Measurements from ENCODE around the gene MINAR2. TPM values are rescaled to one million over a fixed set of nuclear protein-coding genes. Genes with fewer than 3 reads are reported as not detected.

Gene MINAR2
- total RNA-seq, 2 experiments from 2014 or later: not detected

GRCh38 chr5:129718471-129719090 lies 29.3 kb upstream of the MINAR2 start:
- Mint-ChIP-seq H3K36me3 (ENCODE audit: low read depth) (no peaks in the 10 kb centered on the region), H3K4me1 (ENCODE audit: low read depth) (no peaks in the 10 kb centered on the region), H3K4me3 (no peak overlapping the region), H3K27me3 (no peaks in the 10 kb centered on the region), H3K9me3 (no peaks in the 10 kb centered on the region), H3K27ac (no peak overlapping the region)
- no peak for TF ChIP-seq CTCF (IDR thresholded peaks at IDR 0.05)
- ChIA-PET CTCF (no interaction called here), POLR2A (no interaction called here)
- intact Hi-C loops (cut with micrococcal nuclease): no loop called here
- DNase-seq: no peak
- ATAC-seq: no peak

GRCh38 chr5:129724222-129724621 lies 23.7 kb upstream of the MINAR2 start:
- no peaks in the 10 kb centered on the region for H3K27me3 Mint-ChIP-seq
- no peaks in the 10 kb centered on the region for H3K9me3 Mint-ChIP-seq
- ChIA-PET CTCF (no interaction called here), POLR2A (no interaction called here)
- H3K36me3 Mint-ChIP-seq (ENCODE audit: low read depth): no peaks in the 10 kb centered on the region
- no peaks in the 10 kb centered on the region for H3K4me1 Mint-ChIP-seq (ENCODE audit: low read depth)
- no peak for TF ChIP-seq CTCF (IDR thresholded peaks at IDR 0.05)
- H3K27ac Mint-ChIP-seq: no peak overlapping the region
- no peak overlapping the region for H3K4me3 Mint-ChIP-seq
- intact Hi-C loops (cut with micrococcal nuclease): no loop called here
- DNase-seq: no peak
- no peak for ATAC-seq

GRCh38 chr5:129724647-129725046 lies 23.2 kb upstream of the MINAR2 start:
- no peak overlapping the region for H3K27ac Mint-ChIP-seq
- POLR2A ChIA-PET: no interaction called here
- DNase-seq: no peak
- no peak overlapping the region for H3K4me3 Mint-ChIP-seq
- no peaks in the 10 kb centered on the region for H3K4me1 Mint-ChIP-seq (ENCODE audit: low read depth)
- H3K9me3 Mint-ChIP-seq: no peaks in the 10 kb centered on the region
- H3K36me3 Mint-ChIP-seq (ENCODE audit: low read depth): no peaks in the 10 kb centered on the region
- CTCF ChIA-PET: interaction anchor here (1.3 kb wide), 1 partner anchor 47 kb away, joined by 3 read pairs; no protein-coding TSS in a partner anchor
- intact Hi-C loops (cut with micrococcal nuclease): no loop called here
- H3K27me3 Mint-ChIP-seq: no peaks in the 10 kb centered on the region
- ATAC-seq: no peak
- no peak for TF ChIP-seq CTCF (IDR thresholded peaks at IDR 0.05)

- H3K27me3 Mint-ChIP-seq: no peaks in the 10 kb centered on the region
- POLR2A ChIA-PET: no interaction called here
- no peak overlapping the region for H3K27ac Mint-ChIP-seq
- intact Hi-C loops (cut with micrococcal nuclease): no loop called here
- no peaks in the 10 kb centered on the region for H3K36me3 Mint-ChIP-seq (ENCODE audit: low read depth)
- DNase-seq: no peak
- H3K4me3 Mint-ChIP-seq: no peak overlapping the region
- no peaks in the 10 kb centered on the region for H3K4me1 Mint-ChIP-seq (ENCODE audit: low read depth)
- CTCF ChIA-PET: no interaction called here
- TF ChIP-seq CTCF (IDR thresholded peaks at IDR 0.05): no peak
- H3K9me3 Mint-ChIP-seq: no peaks in the 10 kb centered on the region
- no peak for ATAC-seq
Measured at GRCh38 chr5:129739773-129740172, 8.1 kb upstream of the MINAR2 start.

GRCh38 chr5:129743541-129744187 lies 4.2 kb upstream of the MINAR2 start:
- Mint-ChIP-seq H3K4me1 (ENCODE audit: low read depth) (no peaks in the 10 kb centered on the region), H3K27me3 (no peaks in the 10 kb centered on the region), H3K4me3 (no peak overlapping the region), H3K27ac (no peak overlapping the region), H3K36me3 (ENCODE audit: low read depth) (no peaks in the 10 kb centered on the region), H3K9me3 (no peaks in the 10 kb centered on the region)
- no peak for TF ChIP-seq CTCF (IDR thresholded peaks at IDR 0.05)
- intact Hi-C loops (cut with micrococcal nuclease): no loop called here
- POLR2A ChIA-PET: no interaction called here
- DNase-seq (no peak), ATAC-seq (no peak)
- CTCF ChIA-PET: no interaction called here
